Measurements from ENCODE around the gene SNX2. TPM values are rescaled to one million over a fixed set of nuclear protein-coding genes. Genes with fewer than 3 reads are reported as not detected.
"Not testable (repeated sequence)": the region's sequence is repeated elsewhere in the genome, so short reads cannot be mapped to it uniquely, and the experiment has no call there.

Gene SNX2
- total and polyA plus RNA-seq, 7 donors, result 48.6 to 111 (median 61.5) TPM

DNA sequence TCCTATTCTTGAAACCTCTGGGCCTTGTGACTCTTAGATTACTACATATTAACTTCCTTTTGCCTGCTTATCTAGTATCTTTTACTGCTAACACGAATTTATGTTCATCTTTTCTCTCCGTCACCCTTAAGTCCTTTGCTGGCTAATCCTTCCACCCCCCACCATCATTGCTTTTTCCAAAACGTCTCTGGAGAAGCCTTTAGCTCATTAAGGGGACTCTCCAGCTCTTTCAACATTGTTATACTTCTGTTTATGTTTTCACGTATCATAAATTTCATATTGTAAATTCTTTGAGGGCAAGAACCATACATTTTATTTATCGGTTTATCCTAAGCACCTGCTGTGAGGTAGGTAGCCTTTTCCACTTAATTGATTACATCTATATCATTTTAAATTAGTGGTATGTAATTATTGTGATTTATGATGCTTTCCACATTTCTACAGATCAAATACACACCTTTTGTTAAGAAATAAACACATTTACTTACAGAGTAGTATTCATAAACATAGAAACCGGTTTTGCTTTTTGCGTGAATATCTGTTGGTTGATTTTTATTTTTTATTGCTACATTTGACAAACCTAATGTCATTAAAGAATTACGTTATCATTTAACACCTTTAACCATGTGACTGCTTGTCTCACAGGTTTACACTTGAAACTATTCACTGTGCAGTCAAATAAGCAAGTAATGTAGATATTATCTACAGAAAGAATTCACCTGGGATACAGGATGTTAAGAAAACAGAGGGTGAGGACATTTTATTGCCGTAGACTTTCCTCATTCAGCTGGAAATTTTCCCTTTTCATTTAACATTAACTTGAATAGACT lies 15.4 kb upstream of the SNX2 start:
- no peaks in the 10 kb centered on the region for H3K36me3 ChIP-seq
- no peak overlapping the region for H3K4me3 ChIP-seq
- no peaks in the 10 kb centered on the region for H3K27me3 ChIP-seq
- no peak for TF ChIP-seq EP300 (IDR thresholded peaks at IDR 0.05)
- TF ChIP-seq, protein P1, sequence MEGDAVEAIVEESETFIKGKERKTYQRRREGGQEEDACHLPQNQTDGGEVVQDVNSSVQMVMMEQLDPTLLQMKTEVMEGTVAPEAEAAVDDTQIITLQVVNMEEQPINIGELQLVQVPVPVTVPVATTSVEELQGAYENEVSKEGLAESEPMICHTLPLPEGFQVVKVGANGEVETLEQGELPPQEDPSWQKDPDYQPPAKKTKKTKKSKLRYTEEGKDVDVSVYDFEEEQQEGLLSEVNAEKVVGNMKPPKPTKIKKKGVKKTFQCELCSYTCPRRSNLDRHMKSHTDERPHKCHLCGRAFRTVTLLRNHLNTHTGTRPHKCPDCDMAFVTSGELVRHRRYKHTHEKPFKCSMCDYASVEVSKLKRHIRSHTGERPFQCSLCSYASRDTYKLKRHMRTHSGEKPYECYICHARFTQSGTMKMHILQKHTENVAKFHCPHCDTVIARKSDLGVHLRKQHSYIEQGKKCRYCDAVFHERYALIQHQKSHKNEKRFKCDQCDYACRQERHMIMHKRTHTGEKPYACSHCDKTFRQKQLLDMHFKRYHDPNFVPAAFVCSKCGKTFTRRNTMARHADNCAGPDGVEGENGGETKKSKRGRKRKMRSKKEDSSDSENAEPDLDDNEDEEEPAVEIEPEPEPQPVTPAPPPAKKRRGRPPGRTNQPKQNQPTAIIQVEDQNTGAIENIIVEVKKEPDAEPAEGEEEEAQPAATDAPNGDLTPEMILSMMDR (IDR thresholded peaks at IDR 0.05), result no peak
- TF ChIP-seq POLR2A (IDR thresholded peaks at IDR 0.05), result no peak
- TF ChIP-seq POLR2AphosphoS5 (IDR thresholded peaks at IDR 0.05), result no peak
- H3K9me3 ChIP-seq, result no peaks in the 10 kb centered on the region
- DNase-seq, result no peak
- intact Hi-C loops (cut with DNase I), result no loop called here
- 36 to 69% methylated on average over 9 of the region's 9 CpGs for WGBS, 2 donors
- H3K4me1 ChIP-seq, result no peaks in the 10 kb centered on the region
- H3K27ac ChIP-seq, result no peak overlapping the region

DNA sequence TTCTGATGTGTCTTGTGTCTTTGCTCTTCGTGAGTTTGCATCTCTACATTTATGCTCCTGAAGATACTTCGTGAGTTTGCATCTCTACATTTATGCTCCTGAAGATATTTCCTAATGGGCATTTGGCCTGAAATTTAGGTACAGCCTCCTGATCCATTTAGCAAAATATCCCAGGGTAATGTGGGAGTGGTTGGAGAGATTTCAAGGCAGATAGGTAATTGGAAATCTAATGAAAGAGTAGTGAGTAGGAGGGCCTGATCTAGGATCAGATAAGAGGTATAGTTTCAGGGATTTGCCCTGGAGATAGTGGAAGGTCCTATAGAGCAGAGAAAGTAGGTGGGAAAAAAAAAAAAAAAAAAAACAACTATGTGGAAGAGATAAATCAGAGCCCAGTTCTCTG lies 14.6 kb upstream of the SNX2 start:
- no peak for TF ChIP-seq POLR2AphosphoS5 (IDR thresholded peaks at IDR 0.05)
- TF ChIP-seq, protein P1 (IDR thresholded peaks at IDR 0.05), result no peak
- TF ChIP-seq EP300 (IDR thresholded peaks at IDR 0.05), result no peak
- TF ChIP-seq POLR2A (IDR thresholded peaks at IDR 0.05), result no peak
- no peak overlapping the region for H3K27ac ChIP-seq
- DNase-seq, result no peak
- H3K9me3 ChIP-seq, result no peaks in the 10 kb centered on the region
- WGBS, 2 donors, result 88 to 95% methylated on average over 2 of the region's 2 CpGs
- H3K36me3 ChIP-seq, result no peaks in the 10 kb centered on the region
- intact Hi-C loops (cut with DNase I), result no loop called here
- H3K4me1 ChIP-seq, result no peaks in the 10 kb centered on the region
- H3K4me3 ChIP-seq, result no peak overlapping the region
- H3K27me3 ChIP-seq, result no peaks in the 10 kb centered on the region

DNA sequence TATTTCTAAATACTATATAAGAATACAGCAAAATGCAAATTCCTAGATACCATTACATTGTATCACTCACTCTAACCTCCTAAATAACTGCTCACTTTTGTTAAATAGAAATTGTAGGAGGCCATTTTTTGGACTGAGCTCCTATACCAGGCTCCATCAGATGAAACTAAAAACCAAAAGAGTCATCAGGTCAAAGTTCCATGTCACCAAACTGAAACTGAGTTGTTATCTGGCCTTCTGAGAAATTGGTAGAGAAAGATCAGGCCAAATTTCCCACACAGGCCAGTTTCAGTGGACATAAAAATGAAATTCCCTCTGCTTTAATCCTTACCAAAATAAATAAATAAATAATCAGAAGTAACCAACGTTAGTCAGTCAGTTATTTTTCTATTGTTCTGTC lies 13.8 kb upstream of the SNX2 start:
- no peaks in the 10 kb centered on the region for H3K9me3 ChIP-seq
- H3K27ac ChIP-seq, result no peak overlapping the region
- H3K27me3 ChIP-seq, result no peaks in the 10 kb centered on the region
- DNase-seq, result no peak
- WGBS, 2 donors, result 13 to 46% methylated on average over 1 of the region's 1 CpG
- no peaks in the 10 kb centered on the region for H3K4me1 ChIP-seq
- no peaks in the 10 kb centered on the region for H3K36me3 ChIP-seq
- intact Hi-C loops (cut with DNase I), result no loop called here
- no peak overlapping the region for H3K4me3 ChIP-seq
- no peak for TF ChIP-seq EP300 (IDR thresholded peaks at IDR 0.05)
- no peak for TF ChIP-seq POLR2AphosphoS5 (IDR thresholded peaks at IDR 0.05)
- TF ChIP-seq, protein P1 (IDR thresholded peaks at IDR 0.05), result no peak

DNA sequence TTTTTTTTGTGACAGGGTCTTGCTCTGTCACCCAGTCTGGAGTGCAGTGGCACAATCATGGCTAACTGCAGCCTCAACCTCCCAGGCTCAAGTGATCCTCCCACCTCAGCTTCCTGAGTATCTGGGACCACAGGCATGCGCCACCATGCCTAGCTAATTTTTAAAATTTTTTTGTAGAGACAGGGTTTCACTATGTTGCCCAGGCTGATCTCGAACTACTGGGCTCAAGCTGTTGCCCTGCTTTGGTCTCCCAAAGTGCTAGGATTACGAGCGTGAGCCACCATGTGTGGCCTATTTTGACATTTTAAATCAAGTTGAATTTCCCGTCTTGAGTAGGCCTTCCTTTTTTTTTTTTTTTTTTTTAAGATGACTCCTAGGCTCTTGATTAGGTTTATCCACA lies 13.0 kb upstream of the SNX2 start:
- H3K9me3 ChIP-seq; H3K36me3 ChIP-seq; H3K27ac ChIP-seq; H3K4me3 ChIP-seq; intact Hi-C loops (cut with DNase I); DNase-seq; H3K27me3 ChIP-seq; H3K4me1 ChIP-seq: not testable (repeated sequence)
- 94 to 95% methylated on average over 5 of the region's 5 CpGs for WGBS, 2 donors

DNA sequence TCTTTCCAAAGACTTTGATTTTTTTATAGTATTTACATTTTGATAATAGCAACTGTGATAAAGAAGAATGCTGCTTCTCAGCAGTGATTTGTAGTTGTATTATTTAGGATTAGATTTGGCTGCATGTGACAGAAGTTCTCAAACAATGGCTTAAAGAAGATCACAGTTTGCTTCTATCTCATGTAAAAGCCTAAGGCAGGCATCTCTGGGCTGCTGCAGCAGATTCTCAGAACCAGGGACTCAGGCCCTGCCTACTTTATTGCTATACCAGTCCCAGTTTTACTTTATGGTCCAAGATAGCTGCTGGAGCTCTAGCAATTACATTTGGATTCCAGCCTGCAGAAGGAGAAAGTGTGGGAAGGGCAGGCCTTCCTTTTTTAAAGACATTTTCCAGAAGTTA lies 8.8 kb upstream of the SNX2 start:
- Histone ChIP-seq H3K9me3 (no peaks in the 10 kb centered on the region), H3K27me3 (no peaks in the 10 kb centered on the region), H3K4me1 (no peaks in the 10 kb centered on the region), H3K36me3 (no peaks in the 10 kb centered on the region), H3K27ac (no peak overlapping the region), H3K4me3 (no peak overlapping the region)
- intact Hi-C loops (cut with DNase I), result no loop called here
- no peak for DNase-seq
- no peak for TF ChIP-seq EP300 (IDR thresholded peaks at IDR 0.05)
- no peak for TF ChIP-seq POLR2AphosphoS5 (IDR thresholded peaks at IDR 0.05)
- no peak for TF ChIP-seq POLR2A (IDR thresholded peaks at IDR 0.05)
- TF ChIP-seq, protein P1 (IDR thresholded peaks at IDR 0.05), result no peak

Measured in sigmoid colon (tissue), 7 donors.